HEK293 (cell line): ENCODE measurements around the gene SNN.

ENCODE experiments used
- ATF2 ChIP-seq: fragments of 450-650 bp; formaldehyde crosslinking; IDR thresholded peaks from 2 replicates; pipeline ENCODE4 v1.5.1; 2016; ENCODE audit warnings: missing biosample characterization, missing genetic modification characterization, low read depth
- PRDM10 ChIP-seq: fragments of 450-650 bp; formaldehyde crosslinking; IDR thresholded peaks from 2 replicates; pipeline ENCODE4 v1.5.1; 2016; ENCODE audit warnings: missing biosample characterization, missing genetic modification characterization
- SP2 ChIP-seq: fragments of 450-650 bp; formaldehyde crosslinking; IDR thresholded peaks from 2 replicates; pipeline ENCODE4 v1.5.1; 2016; ENCODE audit warnings: missing biosample characterization, missing genetic modification characterization
- ZBTB1 ChIP-seq: fragments of 450-650 bp; formaldehyde crosslinking; IDR thresholded peaks from 2 replicates; pipeline ENCODE4 v1.5.1; 2016; ENCODE audit warnings: missing biosample characterization, missing genetic modification characterization
- ZBTB21 ChIP-seq: fragments of 450-650 bp; formaldehyde crosslinking; IDR thresholded peaks from 2 replicates; pipeline ENCODE4 v1.5.1; 2017; ENCODE audit warnings: missing biosample characterization, missing genetic modification characterization
- ZNF18 ChIP-seq: fragments of 450-650 bp; formaldehyde crosslinking; IDR thresholded peaks from 2 replicates; pipeline ENCODE4 v1.5.1; 2016; ENCODE audit warnings: missing biosample characterization, missing genetic modification characterization
- ZNF19 ChIP-seq: fragments of 450-650 bp; formaldehyde crosslinking; IDR thresholded peaks from 2 replicates; pipeline ENCODE4; 2016; ENCODE audit warnings: missing biosample characterization, missing genetic modification characterization, low read depth
- ZNF280C ChIP-seq: fragments of 450-650 bp; formaldehyde crosslinking; IDR thresholded peaks from 2 replicates; pipeline ENCODE4 v1.5.1; 2016; ENCODE audit warnings: missing biosample characterization, missing genetic modification characterization
- ZNF423 ChIP-seq: fragments of 450-650 bp; formaldehyde crosslinking; IDR thresholded peaks from 2 replicates; pipeline ENCODE4 v1.5.1; 2016; ENCODE audit warnings: missing biosample characterization, missing genetic modification characterization
- ZSCAN23 ChIP-seq: fragments of 450-650 bp; formaldehyde crosslinking; IDR thresholded peaks from 2 replicates; pipeline ENCODE4 v1.5.1; 2016; ENCODE audit warnings: missing biosample characterization, missing genetic modification characterization
- TF ChIP-seq, protein P1 (sequence below): fragments of 450-650 bp; formaldehyde crosslinking; IDR thresholded peaks from 2 replicates; pipeline ENCODE4 v1.5.1; 2016; ENCODE audit warnings: missing biosample characterization, missing genetic modification characterization

GRCh38 chr16:11688520-11688886 is 20.2 kb downstream of the SNN start:
- TF ChIP-seq, protein P1, sequence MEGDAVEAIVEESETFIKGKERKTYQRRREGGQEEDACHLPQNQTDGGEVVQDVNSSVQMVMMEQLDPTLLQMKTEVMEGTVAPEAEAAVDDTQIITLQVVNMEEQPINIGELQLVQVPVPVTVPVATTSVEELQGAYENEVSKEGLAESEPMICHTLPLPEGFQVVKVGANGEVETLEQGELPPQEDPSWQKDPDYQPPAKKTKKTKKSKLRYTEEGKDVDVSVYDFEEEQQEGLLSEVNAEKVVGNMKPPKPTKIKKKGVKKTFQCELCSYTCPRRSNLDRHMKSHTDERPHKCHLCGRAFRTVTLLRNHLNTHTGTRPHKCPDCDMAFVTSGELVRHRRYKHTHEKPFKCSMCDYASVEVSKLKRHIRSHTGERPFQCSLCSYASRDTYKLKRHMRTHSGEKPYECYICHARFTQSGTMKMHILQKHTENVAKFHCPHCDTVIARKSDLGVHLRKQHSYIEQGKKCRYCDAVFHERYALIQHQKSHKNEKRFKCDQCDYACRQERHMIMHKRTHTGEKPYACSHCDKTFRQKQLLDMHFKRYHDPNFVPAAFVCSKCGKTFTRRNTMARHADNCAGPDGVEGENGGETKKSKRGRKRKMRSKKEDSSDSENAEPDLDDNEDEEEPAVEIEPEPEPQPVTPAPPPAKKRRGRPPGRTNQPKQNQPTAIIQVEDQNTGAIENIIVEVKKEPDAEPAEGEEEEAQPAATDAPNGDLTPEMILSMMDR (tag by site-specific recombination), result no peak
- TF ChIP-seq ZBTB21 (no peak), ZNF19 (tag by site-specific recombination) (no peak), SP2 (tag by site-specific recombination) (no peak), ZSCAN23 (tag by site-specific recombination) (no peak), ZNF18 (tag by site-specific recombination) (no peak), PRDM10 (tag by site-specific recombination) (no peak), ATF2 (tag by site-specific recombination) (no peak), ZBTB1 (tag by site-specific recombination) (no peak), ZNF280C (tag by site-specific recombination) (no peak), ZNF423 (tag by site-specific recombination) (no peak)
